ENCODE measurements around the gene DIP2A. TPM values are rescaled to one million over a fixed set of nuclear protein-coding genes. Genes with fewer than 3 reads are reported as not detected.

The DIP2A gene
- total RNA-seq, 1 donor from 2014 or later: 41.0 TPM

GRCh38 chr21:46475296-46475695 lies 16.6 kb downstream of the DIP2A start:
- ATAC-seq (no peak), DNase-seq (no peak)
- no peaks in the 10 kb centered on the region for H3K27me3 ChIP-seq (ENCODE audit: low read depth)
- intact Hi-C loops (cut with DNase I): no loop called here
- H3K36me3 ChIP-seq: no peaks in the 10 kb centered on the region
- H3K27ac ChIP-seq: no peak overlapping the region
- H3K4me3 ChIP-seq: no peak overlapping the region
- no peaks in the 10 kb centered on the region for H3K9me3 ChIP-seq
- no peak for TF ChIP-seq CTCF (IDR thresholded peaks at IDR 0.05)
- peaks cover 15% of the 10 kb centered on the region for H3K4me1 ChIP-seq

- Histone ChIP-seq H3K36me3 (no peaks in the 10 kb centered on the region), H3K27ac (no peak overlapping the region), H3K9me3 (no peaks in the 10 kb centered on the region), H3K27me3 (ENCODE audit: low read depth) (no peaks in the 10 kb centered on the region), H3K4me3 (no peak overlapping the region), H3K4me1 (peaks cover 6% of the 10 kb centered on the region)
- intact Hi-C loops (cut with DNase I): no loop called here
- TF ChIP-seq CTCF (IDR thresholded peaks at IDR 0.05): no peak
- no peak for ATAC-seq
- DNase-seq: no peak
These were observed 19.1 kb downstream of the DIP2A start for GRCh38 chr21:46477765-46478164.

GRCh38 chr21:46478910-46479309 lies 20.2 kb downstream of the DIP2A start:
- Histone ChIP-seq H3K27me3 (ENCODE audit: low read depth) (no peaks in the 10 kb centered on the region), H3K4me1 (peaks cover 6% of the 10 kb centered on the region), H3K9me3 (no peaks in the 10 kb centered on the region), H3K27ac (no peak overlapping the region), H3K36me3 (no peaks in the 10 kb centered on the region), H3K4me3 (no peak overlapping the region)
- no peak for TF ChIP-seq CTCF (IDR thresholded peaks at IDR 0.05)
- ATAC-seq (no peak), DNase-seq (no peak)
- intact Hi-C loops (cut with DNase I): no loop called here

DNA sequence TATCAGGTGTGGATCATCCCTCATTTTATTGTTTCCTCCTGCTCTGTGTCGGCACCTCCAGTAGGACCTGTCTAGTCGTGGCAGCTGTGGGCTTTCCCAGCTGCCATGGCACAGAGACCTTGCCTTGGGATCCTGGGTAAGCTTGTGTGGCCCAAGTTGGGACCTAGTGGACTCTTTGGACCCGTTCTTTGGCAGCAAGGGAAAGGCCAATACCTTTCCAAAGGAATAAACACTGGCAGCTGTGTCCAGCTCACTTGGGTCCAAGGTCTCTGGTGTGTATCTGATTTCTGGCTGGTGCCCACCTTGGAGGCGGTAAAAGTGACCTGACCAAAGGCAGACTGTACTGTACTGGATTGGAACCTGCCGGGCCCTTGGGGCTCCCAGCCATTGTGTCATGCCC lies 21.8 kb downstream of the DIP2A start:
- no peak for TF ChIP-seq CTCF (IDR thresholded peaks at IDR 0.05)
- ATAC-seq (no peak), DNase-seq (no peak)
- peaks cover 6% of the 10 kb centered on the region for H3K4me1 ChIP-seq
- intact Hi-C loops (cut with DNase I): no loop called here
- no peak overlapping the region for H3K27ac ChIP-seq
- H3K9me3 ChIP-seq: no peaks in the 10 kb centered on the region
- H3K27me3 ChIP-seq (ENCODE audit: low read depth): no peaks in the 10 kb centered on the region
- no peak overlapping the region for H3K4me3 ChIP-seq
- peaks cover 8% of the 10 kb centered on the region for H3K36me3 ChIP-seq

DNA sequence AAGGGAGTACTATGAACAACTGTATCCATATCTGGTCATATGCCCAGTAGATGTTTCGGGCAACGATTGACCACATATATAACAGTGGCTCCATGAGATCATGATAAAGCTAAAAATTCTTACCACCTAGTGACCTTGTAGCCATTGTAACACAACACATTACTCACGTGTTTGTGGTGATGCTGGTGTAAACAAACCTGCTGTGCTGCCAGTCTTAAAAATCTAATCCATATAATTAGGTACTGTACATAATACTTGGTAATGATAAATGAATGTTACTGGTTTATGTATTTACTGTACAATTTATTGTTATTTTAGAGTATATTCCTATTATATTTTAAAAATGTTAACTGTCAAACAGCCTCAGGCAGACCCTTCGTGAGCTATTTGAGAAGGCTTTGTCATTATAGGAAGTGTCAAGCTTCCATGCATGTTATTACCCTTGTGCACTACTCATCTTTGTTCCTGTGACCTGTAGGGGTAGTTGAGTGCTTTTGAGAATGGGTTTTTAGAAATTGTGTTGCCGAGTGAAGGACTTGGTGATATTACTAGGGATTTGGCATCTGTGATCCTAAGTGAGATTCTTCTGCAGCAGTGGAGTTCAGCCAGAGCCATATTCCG lies 23.6 kb downstream of the DIP2A start:
- Histone ChIP-seq H3K9me3 (no peaks in the 10 kb centered on the region), H3K4me3 (no peak overlapping the region), H3K27ac (no peak overlapping the region), H3K36me3 (peaks cover 18% of the 10 kb centered on the region), H3K27me3 (ENCODE audit: low read depth) (no peaks in the 10 kb centered on the region), H3K4me1 (peaks cover 6% of the 10 kb centered on the region)
- no peak for TF ChIP-seq CTCF (IDR thresholded peaks at IDR 0.05)
- ATAC-seq (no peak), DNase-seq (no peak)
- intact Hi-C loops (cut with DNase I): no loop called here
